ES-I3 (cell line): Measurements from ENCODE around the gene SYNGR3.
A peak's percentile ranks its signal among the peaks of the same experiment; 100 is the strongest.

Experiments
- H3K36me3 ChIP-seq: 2 replicates; pipeline ENCODE4 v1.6.1; 2013; ENCODE audit warnings: mild to moderate bottlenecking, low read length, control low read depth, moderate library complexity; ENCODE audit not compliant: insufficient read depth
- H3K4me1 ChIP-seq: 2 replicates; pipeline ENCODE4 v1.6.1; 2013; ENCODE audit warnings: mild to moderate bottlenecking, control low read depth, low read length; ENCODE audit not compliant: insufficient read depth
- H3K9ac ChIP-seq: 2 replicates; pipeline ENCODE4 v1.6.1; 2013; ENCODE audit warnings: low read depth, mild to moderate bottlenecking, low read length, moderate library complexity
- H3K9me3 ChIP-seq: 2 replicates; pipeline ENCODE4 v1.6.1; 2013; ENCODE audit warnings: mild to moderate bottlenecking, low read length, moderate library complexity; ENCODE audit not compliant: control insufficient read depth, insufficient read depth

The SYNGR3 gene

DNA sequence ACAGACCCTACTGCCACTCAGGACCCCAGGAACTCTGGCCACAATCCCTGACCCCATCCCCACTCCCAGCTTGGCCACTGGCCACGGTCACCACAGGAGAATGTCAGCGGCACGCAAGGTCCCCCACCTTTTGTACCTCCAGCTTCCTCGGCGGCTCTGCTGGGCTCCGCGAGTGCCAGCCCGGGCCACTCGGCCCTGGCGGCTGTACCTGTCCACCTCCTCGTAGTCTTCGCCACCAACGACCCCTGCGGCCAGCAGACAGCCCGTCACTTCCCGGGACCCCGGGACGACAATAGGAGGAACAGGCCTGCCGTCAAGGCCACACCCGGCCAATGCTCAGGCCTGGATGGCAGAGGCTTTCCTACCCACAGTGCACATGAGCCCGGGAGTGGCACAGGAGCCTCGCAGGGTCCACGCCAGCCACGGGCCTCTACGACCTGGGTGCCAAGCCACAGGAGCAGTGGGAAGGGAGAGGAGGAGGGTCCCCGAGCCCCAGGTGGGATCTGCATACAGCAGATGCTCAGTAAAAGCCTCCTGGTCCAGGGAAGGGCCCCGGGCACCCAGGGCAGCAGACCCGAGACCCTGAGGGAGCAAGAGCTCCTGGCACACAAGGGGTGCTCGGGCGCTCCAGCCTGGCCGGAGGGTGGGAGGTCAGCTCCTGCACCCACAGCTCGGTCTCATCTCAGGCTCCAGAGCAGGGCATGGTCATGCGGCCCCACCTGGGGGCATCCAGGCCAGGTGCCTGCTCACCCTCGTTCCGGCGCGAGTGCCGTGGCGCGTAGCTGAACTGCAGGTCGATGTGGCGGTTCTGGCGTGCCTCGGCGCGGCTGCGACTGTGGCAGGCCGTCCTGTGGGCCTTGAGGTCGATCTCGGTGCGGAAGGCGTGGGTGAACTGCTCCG is 11.9 kb downstream of the SYNGR3 start:
- Histone ChIP-seq H3K36me3 (peaks cover 4% of the 10 kb centered on the region; the same call in 1 of the 2 replicates), H3K4me1 (peaks cover 6% of the 10 kb centered on the region; the same call in 1 of the 2 replicates), H3K9me3 (no peaks in the 10 kb centered on the region), H3K9ac (no peak overlapping the region)

DNA sequence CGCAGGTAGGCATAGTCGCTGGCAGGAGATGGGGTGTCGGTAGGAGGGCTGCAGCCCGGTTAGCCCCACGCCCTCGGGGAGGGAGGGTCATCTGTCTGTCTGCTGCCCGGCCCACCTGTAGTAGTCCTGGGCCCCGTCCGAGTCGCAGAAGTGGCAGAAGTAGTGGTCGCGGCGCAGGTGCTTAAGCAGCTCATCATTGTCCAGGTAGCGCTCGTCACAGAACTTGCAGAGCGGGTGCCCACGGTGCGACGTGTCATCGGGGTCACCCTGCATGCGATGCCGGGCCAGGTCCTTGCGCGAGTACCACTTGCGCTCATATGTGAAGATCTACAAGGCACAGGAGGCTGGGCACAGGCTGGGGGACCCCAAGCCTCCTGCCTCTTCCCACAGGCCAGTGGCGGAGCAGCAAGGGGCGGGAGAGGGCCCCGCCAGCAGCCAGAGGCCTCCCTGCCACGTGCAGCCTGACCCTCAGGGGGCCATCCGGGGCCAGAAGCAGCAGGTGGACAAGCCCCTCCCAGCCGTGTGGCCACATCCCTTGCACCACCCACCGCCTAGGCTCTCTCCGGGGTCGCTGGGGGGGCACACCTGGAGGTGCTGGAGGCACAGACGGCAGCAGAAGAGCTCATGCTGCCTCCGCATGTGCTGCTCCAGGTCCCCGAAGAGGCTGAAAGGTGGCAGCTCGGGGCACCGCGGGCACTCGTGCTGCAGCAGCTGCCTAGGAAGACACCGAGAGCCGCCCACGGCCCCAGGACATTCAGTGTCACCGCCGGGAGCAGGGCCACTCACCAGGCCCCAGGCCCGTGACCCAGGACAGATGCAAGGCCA is 12.8 kb downstream of the SYNGR3 start:
- Histone ChIP-seq H3K9me3 (no peaks in the 10 kb centered on the region), H3K36me3 (peaks cover 4% of the 10 kb centered on the region; the same call in 1 of the 2 replicates), H3K9ac (no peak overlapping the region), H3K4me1 (peaks cover 6% of the 10 kb centered on the region; the same call in 1 of the 2 replicates)

DNA sequence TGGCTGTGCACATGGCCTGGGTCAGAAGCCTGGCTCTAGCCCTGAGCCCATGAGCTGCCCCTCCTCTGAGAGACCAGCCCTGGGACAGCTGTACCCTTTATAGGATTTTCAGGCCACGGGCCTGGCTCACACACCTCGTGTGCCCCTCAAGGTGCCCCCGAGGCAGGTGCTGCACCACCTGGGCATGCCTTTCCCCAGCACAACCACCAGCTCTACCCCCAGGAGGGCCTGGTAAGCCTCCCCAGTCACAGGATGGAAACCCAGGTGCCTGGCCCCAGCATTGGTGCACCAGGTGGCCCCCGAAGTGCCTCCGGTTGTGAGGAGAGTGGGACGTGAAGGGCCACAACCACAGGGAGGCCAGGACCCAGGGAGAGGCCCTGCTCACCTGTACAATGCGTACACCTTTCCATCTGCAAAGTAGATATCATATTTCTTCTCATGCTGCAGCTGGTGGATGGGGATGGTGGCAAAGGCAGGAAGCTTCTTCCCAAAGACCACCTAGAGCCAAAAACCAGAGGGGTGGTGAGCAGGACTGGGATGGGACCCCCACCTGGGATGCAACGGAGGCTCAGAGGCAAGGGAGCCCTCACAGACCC is 13.6 kb downstream of the SYNGR3 start:
- no peak overlapping the region for H3K9ac ChIP-seq
- no peaks in the 10 kb centered on the region for H3K9me3 ChIP-seq
- H3K4me1 ChIP-seq = peaks cover 9% of the 10 kb centered on the region; the same call in 1 of the 2 replicates
- H3K36me3 ChIP-seq = peaks cover 4% of the 10 kb centered on the region; the same call in 1 of the 2 replicates

DNA sequence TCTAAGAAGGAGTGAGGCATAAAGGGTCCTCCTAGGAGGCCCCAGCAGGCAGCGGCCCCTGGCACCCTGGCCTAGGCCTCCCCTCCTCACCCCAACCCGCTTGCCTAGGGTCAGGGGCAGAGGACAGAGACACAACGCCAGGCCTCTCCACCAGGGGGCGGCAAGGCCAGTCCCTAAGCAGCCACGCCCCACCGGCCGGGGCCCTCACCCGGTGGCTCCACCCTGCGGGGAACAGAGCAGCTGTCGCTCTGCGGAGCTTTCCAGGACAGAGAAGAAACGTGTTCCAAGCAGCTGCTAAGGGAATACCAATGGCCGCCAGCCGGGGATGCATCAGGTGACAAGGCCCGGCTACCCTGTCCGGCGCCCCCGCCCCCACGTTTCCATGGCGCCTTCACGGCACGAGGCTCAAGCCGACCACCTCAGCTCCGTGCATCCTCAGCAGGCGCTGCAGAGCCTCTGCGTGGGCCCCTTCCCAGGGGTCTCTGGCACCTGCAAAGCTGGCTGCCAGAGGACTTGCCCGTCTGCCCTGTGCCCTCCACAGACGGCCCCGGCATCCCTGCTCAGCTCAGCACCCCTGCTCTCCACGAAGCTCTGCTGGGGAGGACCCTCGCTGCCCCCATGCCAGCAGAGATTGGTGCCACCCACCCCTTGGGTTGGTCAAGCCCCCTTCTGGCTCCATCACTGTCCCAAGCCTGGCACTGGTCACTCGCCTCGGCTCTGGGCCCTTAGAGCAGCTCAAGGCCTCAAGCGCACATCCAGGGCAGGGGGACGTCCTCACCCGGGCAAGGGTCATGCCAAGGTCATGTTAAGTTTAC is 14.3 kb downstream of the SYNGR3 start:
- H3K9ac ChIP-seq = peak overlapping the region; percentile 22
- H3K4me1 ChIP-seq = peaks cover 12% of the 10 kb centered on the region; the same call in 1 of the 2 replicates
- peaks cover 4% of the 10 kb centered on the region; the same call in 1 of the 2 replicates for H3K36me3 ChIP-seq
- H3K9me3 ChIP-seq = no peaks in the 10 kb centered on the region

DNA sequence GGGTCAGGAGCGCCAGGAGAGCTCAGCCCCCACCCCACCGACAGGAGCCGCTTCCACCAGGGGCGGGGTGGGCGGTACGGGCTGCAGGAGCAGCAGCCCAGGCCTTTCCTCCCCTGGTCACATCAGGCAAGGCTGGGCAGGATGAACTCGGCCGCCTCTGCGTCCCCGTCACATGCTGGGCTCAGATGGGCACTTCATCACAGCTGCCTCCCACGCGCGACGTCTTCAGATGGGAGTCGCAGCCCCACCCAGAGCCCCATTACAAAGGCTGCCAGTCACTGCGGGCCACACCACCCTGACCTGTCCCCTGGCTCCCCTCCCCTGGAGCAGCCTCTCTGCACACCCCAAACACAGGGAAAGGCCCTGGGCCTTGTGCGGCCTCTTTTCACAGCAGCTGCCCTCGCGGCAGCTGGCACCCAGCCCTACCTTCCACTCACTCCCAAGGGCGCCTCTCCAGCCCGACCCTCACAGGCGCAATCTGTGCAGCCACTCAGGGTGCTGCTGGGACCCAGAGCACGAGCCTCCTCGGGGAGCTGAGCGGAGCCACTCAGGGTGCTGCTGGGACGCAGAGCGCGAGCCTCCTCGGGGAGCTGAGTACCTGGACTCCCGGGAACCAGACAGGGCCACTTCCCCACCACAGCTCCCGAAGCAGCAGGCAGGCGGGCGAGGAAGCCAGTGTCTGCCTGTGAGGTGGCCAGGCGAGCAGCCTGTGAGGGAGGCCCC is 15.2 kb downstream of the SYNGR3 start:
- Histone ChIP-seq H3K4me1 (peaks cover 12% of the 10 kb centered on the region; the same call in 1 of the 2 replicates), H3K36me3 (peaks cover 4% of the 10 kb centered on the region; the same call in 1 of the 2 replicates), H3K9me3 (no peaks in the 10 kb centered on the region), H3K9ac (no peak overlapping the region)

DNA sequence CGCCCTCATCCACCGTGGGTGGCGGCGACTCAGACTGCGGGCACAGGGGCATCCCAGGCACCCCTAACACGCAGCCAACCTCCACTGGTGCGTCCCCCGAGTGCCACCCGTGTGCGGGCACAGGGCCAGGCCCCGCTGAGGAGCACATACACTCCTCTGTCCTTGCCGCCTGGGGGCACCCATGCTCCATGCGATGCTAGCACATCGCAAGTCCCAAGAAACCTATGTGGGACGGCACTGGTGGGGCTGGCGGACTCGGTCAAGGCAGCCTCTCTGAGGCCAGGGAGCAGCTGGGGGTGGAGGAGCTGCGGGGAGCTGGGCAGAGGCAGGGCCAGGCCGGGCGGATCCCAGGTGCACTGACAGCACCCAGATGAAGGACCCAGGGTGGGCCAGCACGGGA is 15.9 kb downstream of the SYNGR3 start:
- H3K9me3 ChIP-seq = no peaks in the 10 kb centered on the region
- no peak overlapping the region for H3K9ac ChIP-seq
- H3K36me3 ChIP-seq = peaks cover 4% of the 10 kb centered on the region; the same call in 1 of the 2 replicates
- H3K4me1 ChIP-seq = peaks cover 12% of the 10 kb centered on the region; the same call in 1 of the 2 replicates

DNA sequence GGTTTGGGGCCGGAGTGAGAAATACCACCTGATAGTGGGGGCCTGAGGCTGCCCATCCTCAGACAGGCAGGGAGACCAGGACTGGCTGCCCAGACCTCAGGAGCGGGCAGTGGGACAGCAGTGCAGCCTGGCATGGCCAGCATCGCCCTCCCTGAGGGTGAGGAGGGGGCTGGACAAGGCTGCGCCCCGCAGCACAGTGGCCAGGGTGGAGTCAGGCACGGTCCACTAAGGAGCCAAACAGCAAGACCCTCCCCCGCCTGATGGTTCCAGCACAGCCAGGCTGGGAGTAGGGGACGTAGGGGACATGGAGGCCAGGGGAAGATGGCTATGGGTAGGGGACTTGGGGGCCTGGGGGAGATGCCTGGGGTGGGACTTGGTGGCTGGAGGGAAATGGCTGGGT is 16.5 kb downstream of the SYNGR3 start:
- Histone ChIP-seq H3K4me1 (peaks cover 12% of the 10 kb centered on the region; the same call in 1 of the 2 replicates), H3K9ac (no peak overlapping the region), H3K9me3 (no peaks in the 10 kb centered on the region), H3K36me3 (peaks cover 2% of the 10 kb centered on the region; the same call in 1 of the 2 replicates)

DNA sequence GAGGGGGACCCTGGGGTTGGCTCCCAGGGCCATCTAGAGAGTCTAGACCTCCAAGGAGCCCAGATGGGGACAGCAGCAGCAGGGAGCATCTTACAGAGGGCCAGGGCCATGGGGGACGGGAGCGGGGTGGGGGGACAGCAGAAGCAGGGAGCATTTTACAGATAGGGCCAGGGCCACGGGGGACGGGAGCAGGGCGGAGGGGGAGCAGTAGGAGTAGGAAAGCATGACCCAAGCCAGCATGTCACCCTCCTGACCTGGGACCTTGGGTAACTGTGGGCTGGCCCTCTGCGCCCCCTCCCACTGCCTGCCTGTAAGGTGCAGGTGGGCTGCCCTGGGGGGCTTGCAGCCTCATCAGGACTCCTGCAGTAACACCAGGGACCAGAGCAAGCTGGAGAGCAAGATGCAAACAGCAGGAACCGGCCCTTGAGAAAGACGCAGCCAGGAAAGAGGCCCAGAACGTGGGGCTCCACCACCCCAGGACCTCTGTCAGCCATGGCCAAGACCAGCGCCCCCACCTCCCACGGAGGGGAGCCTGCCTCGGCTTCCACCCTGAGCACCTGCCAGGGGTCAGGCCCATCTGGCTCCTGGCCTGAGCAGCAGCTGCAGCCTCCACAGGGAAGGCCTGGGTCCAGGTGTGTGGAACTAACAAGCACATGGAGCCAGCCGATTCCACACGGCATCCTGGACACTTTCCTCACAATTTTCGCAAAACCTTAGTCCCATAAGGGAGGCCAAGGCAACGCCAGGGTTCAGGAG is 17.5 kb downstream of the SYNGR3 start:
- H3K9me3 ChIP-seq = no peaks in the 10 kb centered on the region
- peaks cover 12% of the 10 kb centered on the region; the same call in 1 of the 2 replicates for H3K4me1 ChIP-seq
- H3K9ac ChIP-seq = no peak overlapping the region
- no peaks in the 10 kb centered on the region; the same call in 1 of the 2 replicates for H3K36me3 ChIP-seq

DNA sequence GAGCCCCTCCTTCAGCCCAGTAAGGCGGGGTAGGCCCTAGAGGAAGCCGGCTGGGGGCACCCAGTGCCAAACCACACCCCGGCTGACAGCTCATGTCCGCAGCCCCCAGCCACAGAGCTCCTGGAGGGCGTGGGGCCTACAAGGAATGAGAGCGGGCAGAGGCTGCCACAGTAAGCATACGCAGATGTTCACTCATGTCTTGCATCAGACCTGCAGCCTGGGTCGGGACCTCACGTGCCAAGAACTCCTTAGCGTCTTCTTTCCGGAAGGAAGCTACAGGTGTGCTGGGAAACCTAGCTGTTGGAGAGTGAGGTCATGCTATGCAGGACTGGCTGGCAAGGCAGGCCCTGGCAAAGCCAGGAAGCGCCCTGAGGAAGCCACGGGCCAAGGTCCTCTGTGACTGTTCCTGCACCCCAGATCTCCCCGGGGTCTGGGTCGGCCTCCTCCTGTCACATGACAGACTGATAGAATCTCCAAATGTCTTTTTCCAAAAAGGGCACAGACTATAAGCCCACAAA is 18.3 kb downstream of the SYNGR3 start:
- peaks cover 12% of the 10 kb centered on the region; the same call in 1 of the 2 replicates for H3K4me1 ChIP-seq
- no peaks in the 10 kb centered on the region for H3K36me3 ChIP-seq
- no peaks in the 10 kb centered on the region for H3K9me3 ChIP-seq
- peak overlapping the region; percentile 89; the same call in 1 of the 2 replicates for H3K9ac ChIP-seq

DNA sequence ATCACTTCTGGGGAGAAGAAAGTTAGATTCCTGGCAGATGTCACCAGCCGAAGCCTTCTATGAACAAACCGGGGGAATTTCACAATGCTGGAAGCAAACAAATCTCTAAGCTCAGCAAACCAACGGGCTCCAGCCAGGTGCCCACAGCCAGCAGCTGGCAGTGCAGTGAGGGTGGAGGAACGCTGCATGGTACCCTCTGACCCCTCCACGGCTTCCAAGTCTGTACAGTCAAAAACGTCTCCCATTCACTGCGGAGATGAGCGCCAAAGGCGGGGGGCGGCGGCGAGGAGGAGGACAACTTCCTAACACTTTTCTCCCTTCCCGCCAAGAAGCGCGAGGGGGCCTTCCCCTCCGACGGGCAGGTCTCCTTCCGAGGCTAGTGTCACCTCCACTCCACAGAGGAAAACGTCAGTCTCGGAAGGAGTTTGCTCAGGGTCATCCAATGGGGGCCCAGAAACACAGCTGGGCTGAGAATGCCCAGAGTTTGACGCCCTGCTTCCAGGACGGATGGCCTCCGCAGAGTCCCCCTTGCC is 18.9 kb downstream of the SYNGR3 start:
- Histone ChIP-seq H3K9ac (peak overlapping the region; percentile 89), H3K36me3 (no peaks in the 10 kb centered on the region), H3K9me3 (no peaks in the 10 kb centered on the region), H3K4me1 (peaks cover 12% of the 10 kb centered on the region; the same call in 1 of the 2 replicates)

DNA sequence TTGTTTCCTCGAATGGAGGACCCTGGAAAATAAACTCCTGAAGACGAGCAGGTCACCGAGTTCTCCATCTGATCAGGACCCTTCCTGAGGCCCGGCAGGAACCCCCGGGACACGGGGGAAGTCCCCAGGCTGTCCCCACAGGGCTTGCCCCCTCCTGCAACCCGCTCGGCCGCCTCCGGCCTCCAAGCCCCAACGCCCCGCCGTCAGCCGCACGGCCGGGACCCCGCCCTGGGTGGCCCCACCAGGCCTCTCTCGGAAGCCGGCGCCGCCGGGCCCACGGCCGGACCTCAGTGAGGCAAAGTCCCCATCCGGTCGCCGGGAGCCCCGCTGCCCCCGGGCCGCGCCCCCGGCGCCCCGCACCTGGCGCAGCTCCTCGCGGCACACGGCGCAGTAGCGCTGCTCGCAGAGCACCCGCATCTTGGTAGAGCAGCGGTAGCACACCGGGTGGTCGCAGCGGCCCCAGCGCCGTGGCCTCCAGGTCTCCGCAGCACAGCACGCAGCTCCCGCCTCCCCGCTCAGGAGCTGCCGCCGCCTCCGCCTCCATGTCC is 19.5 kb downstream of the SYNGR3 start:
- Histone ChIP-seq H3K36me3 (no peaks in the 10 kb centered on the region), H3K9ac (peak overlapping the region; percentile 89), H3K9me3 (no peaks in the 10 kb centered on the region), H3K4me1 (peaks cover 10% of the 10 kb centered on the region; the same call in 1 of the 2 replicates)
